ENCODE results near the gene TAB2.

DNA sequence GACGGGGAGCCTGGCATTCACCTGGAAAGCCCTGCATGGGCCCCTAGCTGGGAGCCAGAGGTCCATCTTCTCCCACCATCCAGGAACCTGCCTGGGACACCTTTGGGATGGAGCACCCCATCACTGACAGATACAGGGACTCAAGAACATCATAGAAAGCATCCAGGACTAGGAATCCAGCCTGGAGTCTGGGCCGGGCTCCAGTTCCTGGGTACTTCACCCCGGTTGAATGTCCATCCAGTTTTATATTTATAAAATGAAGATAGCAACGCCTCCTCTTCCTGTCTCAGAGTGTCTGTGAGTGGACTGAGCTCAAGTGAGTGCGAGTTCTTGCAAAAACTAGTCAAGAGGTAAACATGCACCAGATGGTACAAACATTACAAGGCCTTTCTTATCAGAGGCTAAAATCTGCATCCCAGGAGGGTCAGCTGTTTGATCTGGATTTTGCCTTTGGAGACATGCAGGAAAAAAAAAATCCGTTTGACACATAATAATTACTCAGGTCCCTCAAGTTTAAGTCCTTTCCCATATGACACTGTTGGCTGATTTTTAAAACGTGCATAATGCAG is 139.9 kb downstream of the TAB2 start:
- TF ChIP-seq, protein P1, sequence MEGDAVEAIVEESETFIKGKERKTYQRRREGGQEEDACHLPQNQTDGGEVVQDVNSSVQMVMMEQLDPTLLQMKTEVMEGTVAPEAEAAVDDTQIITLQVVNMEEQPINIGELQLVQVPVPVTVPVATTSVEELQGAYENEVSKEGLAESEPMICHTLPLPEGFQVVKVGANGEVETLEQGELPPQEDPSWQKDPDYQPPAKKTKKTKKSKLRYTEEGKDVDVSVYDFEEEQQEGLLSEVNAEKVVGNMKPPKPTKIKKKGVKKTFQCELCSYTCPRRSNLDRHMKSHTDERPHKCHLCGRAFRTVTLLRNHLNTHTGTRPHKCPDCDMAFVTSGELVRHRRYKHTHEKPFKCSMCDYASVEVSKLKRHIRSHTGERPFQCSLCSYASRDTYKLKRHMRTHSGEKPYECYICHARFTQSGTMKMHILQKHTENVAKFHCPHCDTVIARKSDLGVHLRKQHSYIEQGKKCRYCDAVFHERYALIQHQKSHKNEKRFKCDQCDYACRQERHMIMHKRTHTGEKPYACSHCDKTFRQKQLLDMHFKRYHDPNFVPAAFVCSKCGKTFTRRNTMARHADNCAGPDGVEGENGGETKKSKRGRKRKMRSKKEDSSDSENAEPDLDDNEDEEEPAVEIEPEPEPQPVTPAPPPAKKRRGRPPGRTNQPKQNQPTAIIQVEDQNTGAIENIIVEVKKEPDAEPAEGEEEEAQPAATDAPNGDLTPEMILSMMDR (IDR thresholded peaks at IDR 0.05 in 4 of 5, conservative IDR thresholded peaks at IDR 0.05 in 1 of 5) = no peak
- no peak for TF ChIP-seq POLR2A (IDR thresholded peaks at IDR 0.05)
